ENCODE measurements around the gene OR14K1.
"Not testable (repeated sequence)": the region's sequence is repeated elsewhere in the genome, so short reads cannot be mapped to it uniquely, and the experiment has no call there.

OR14K1 gene

DNA sequence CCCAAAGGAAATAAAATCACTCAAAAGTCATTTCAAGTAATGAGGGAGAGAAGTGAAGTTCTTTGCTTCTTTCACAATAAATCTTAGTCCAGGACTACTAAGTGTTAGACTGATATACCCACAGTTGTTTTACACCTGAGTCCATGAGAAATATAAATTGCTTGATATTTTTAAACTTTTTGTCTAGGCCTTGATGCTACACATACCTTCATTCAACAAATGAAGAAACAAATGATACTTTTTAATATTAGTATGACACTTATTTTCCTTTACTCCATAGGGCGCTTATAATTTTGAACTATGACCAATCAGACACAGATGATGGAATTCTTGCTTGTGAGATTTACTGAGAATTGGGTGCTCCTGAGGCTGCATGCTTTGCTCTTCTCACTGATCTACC, at the start of gene OR14K1:
Gene OR14K1 (plus strand): TSS at position 301 of the 400 bp plus-strand sequence. CDS start 0 bp downstream, at position 301.
- FAIRE-seq, result no peak

- no peak for FAIRE-seq
These were observed 37.1 kb upstream of the OR14K1 start for GRCh38 chr1:247701338-247701737.

- FAIRE-seq, result not testable (repeated sequence)
These were observed 27.7 kb upstream of the OR14K1 start for GRCh38 chr1:247710681-247711080.

GRCh38 chr1:247713753-247714152, 24.7 kb upstream of the OR14K1 start:
- FAIRE-seq, result no peak

DNA sequence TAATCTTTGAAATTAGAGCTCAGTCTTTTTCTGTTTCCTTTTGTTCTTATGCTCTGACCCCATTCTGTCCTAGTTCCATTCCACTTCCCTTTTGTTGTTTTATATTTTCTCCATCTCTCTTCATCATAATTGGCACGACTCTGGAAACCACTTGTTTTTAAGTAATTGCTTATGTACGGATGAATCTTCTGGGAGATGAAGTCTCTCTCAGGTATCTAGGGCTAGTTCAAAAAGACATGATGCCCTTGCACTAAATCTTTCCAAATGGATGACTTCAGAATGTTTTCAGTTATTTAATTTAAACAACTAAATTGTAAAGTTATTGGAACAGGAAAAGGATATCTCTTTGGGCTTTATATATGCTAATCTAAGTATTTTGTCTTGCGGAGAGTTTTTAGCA, 21.9 kb upstream of the OR14K1 start, which contains the start of gene OR6F1:
Gene OR6F1 (minus strand): TSS at position 101 of the 400 bp plus-strand sequence. CDS start 3,891 bp downstream, outside the sequence.
- FAIRE-seq, result no peak

- FAIRE-seq, result no peak
These were observed 17.2 kb upstream of the OR14K1 start for GRCh38 chr1:247721222-247721621.

GRCh38 chr1:247740721-247741120, 2.3 kb downstream of the OR14K1 start:
- FAIRE-seq, result no peak

- FAIRE-seq, result no peak
These were observed 3.3 kb downstream of the OR14K1 start for GRCh38 chr1:247741756-247742155.

DNA sequence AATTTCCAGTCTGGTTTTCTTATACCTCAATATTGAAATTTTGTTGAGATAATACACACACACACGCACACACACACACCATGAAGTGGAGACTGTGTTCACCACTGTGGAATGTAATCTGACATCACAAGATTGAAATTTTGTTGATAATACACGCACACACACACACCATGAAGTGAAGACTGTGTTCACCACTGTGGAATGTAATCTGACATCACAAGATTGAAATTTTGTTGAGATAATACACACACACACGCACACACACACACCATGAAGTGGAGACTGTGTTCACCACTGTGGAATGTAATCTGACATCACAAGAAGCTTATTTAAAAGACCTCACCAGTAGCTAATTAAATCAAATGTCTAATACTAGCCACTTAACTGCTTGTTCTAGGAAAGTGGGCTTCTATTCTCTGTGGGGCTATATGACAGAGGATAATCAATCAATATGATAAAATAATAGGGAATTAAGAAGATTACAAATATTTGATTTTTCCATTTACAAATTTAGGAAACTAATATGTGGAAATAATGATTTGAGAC, 3.9 kb downstream of the OR14K1 start:
- not testable (repeated sequence) for FAIRE-seq

DNA sequence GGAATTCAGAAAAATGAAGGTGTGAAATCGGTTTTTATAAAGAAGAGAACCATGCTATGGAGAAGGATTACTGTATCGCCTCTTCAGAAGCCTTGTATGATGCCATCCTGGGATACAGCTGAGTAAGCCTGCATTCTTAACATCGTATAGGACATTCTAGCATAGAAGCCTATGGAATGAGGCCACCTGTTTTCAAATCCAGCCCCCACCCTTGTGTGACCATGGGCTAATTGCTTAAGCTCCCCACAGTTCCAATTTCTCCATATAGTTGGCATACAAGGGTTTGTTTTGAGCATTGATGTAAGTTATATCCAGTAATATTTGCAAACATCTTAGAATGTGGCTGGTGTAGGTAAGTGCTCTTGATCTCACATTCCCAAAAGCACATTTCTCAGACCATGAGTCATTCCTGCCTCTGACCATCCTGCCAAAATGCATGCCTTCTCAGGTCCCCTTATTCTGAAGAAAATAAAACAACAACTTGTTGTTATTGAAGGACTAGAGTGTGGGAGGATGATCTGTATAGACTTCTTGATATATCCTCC, 8.0 kb downstream of the OR14K1 start:
- FAIRE-seq, result no peak

DNA sequence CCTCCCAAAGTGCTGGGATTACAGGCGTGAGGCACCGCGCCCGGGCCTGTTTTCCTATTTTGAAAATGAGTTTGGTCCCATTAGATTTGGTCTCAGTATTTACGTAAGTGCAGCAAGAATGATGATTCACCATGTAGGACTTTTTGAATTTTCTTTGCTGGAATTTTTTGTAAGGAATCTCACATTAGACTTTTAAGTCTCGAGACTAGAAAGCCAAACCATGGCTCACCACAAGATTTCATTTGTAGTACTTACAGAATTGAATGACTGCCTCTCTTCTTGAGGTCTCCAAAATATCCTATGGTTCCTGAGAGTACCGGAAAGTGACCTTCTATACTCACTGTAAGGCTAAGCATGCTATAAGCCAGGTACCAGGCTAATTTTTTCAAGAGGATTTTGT, 9.2 kb downstream of the OR14K1 start:
- FAIRE-seq, result no peak

GRCh38 chr1:247748041-247748440, 9.6 kb downstream of the OR14K1 start, which contains the start of gene OR14A2:
Gene OR14A2 (minus strand): TSS chr1:247748141.
- no peak for FAIRE-seq

DNA sequence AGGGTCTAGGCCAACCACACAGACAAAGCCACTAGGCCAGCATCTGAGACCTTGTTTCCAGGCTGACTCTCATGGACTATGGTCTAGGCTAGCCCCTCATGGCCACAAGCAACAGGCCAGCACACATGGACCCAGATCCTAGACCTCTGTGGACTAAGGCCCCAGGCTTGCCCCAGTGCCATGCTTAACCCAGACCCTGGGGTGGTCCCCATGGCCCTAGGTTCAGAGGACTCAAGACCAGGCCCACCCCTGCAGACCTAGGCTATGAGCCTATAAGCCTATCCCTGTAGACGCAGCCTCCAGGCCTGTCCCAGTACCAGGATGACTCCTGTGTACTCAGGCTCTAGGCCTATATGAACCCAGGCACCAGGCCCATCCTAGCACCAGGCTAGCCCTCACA, 11.5 kb downstream of the OR14K1 start:
- no peak for FAIRE-seq

GRCh38 chr1:247754311-247754710, 15.9 kb downstream of the OR14K1 start:
- FAIRE-seq, result not testable (repeated sequence)

DNA sequence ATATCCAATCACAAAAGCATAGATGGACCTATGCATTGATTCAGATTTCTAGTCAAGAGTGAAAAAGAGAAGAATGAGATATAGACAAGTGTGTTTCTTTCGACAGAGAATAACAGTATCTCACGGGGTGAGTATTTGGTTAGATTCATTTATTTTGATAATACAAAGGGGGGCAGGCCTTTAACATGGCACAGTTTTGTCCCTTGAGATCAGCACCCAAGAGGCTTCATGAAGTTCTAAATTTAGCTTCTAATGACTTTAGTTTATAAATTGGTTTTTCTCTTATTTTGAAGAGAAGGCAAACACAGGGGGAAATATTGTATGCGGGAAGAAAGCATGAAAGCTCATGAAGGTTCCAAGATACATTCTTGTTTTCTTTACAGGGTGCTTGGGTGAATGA, 22.0 kb downstream of the OR14K1 start, which contains the start of gene OR1C1:
Gene OR1C1 (minus strand): TSS at position 101 of the 400 bp plus-strand sequence. CDS start 2,150 bp downstream, outside the sequence.
- no peak for FAIRE-seq

DNA sequence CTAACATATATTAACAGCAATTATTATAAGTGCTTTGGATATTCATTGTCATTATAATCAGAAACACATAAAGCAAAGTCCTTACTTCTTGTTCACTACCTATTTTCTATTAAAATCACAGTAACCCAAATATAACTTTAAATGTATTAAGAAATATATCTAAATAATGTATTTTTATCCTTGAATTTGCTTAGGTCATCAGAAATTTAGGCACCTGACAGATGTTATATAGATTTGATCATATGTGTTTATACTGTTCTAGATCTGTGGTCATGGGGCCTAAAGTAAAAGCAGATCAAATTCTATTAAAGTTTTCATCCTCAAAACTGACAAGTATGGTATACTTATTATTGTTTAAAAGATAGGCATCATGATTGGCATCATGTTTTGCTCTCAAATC, 31.2 kb downstream of the OR14K1 start:
- FAIRE-seq, result no peak

Data from G401.6 (cell line).